Measurements from ENCODE around the gene PXMP2.

The PXMP2 gene

GRCh38 chr12:132698341-132698740 lies 11.0 kb downstream of the PXMP2 start:
- no peak for DNase-seq

- no peak for DNase-seq
Measured at GRCh38 chr12:132700212-132700822, 12.9 kb downstream of the PXMP2 start.

GRCh38 chr12:132702640-132703039 lies 15.3 kb downstream of the PXMP2 start:
- DNase-seq, result no peak

GRCh38 chr12:132703641-132704040 lies 16.3 kb downstream of the PXMP2 start:
- no peak for DNase-seq

- DNase-seq, result no peak
Measured at GRCh38 chr12:132707241-132707640, 19.9 kb downstream of the PXMP2 start.

GRCh38 chr12:132708150-132708549 lies 20.8 kb downstream of the PXMP2 start:
- DNase-seq, result no peak

- peak; percentile 5 for DNase-seq
Measured at GRCh38 chr12:132710043-132710404, 22.6 kb downstream of the PXMP2 start.

- DNase-seq, result peak; percentile 92
Measured at GRCh38 chr12:132710405-132711079, 23.2 kb downstream of the PXMP2 start, which contains the start of gene PGAM5. TSS of gene PGAM5 (plus strand) at chr12:132710842. CDS start at chr12:132710877, 35 bp downstream.

- DNase-seq, result peak; percentile 11
Measured at GRCh38 chr12:132711080-132711843, 23.9 kb downstream of the PXMP2 start.

GRCh38 chr12:132713123-132713522 lies 25.7 kb downstream of the PXMP2 start:
- DNase-seq, result no peak

- no peak for DNase-seq
Measured at GRCh38 chr12:132715874-132716273, 28.5 kb downstream of the PXMP2 start.

GRCh38 chr12:132716356-132716755 lies 29.0 kb downstream of the PXMP2 start:
- DNase-seq, result no peak

- DNase-seq, result no peak
Measured at GRCh38 chr12:132717011-132717410, 29.6 kb downstream of the PXMP2 start.

- DNase-seq, result no peak
Measured at GRCh38 chr12:132717531-132718387, 30.4 kb downstream of the PXMP2 start.

GRCh38 chr12:132718644-132719043 lies 31.3 kb downstream of the PXMP2 start:
- DNase-seq, result no peak

GRCh38 chr12:132719141-132719953 lies 32.0 kb downstream of the PXMP2 start:
- no peak for DNase-seq

- no peak for DNase-seq
Measured at GRCh38 chr12:132719954-132720324, 32.6 kb downstream of the PXMP2 start.

- no peak for DNase-seq
Measured at GRCh38 chr12:132720606-132721345, 33.4 kb downstream of the PXMP2 start.

- no peak for DNase-seq
Measured at GRCh38 chr12:132723015-132723763, 35.8 kb downstream of the PXMP2 start.

- DNase-seq, result no peak
Measured at GRCh38 chr12:132723764-132724140, 36.4 kb downstream of the PXMP2 start.
